ENCODE measurements around the gene TBCD. TPM values are rescaled to one million over a fixed set of nuclear protein-coding genes. Genes with fewer than 3 reads are reported as not detected.
"Not testable (repeated sequence)": the region's sequence is repeated elsewhere in the genome, so short reads cannot be mapped to it uniquely, and the experiment has no call there.

TBCD gene
- total RNA-seq, 2 donors from 2014 or later = 55.0 to 55.5 TPM

- DNase-seq (ENCODE audit: low spot score) (no peak), ATAC-seq (ENCODE audit: insufficient number of reproducible peaks, low FRiP score, low read depth) (no peak)
- no peak for TF ChIP-seq CTCF (IDR thresholded peaks at IDR 0.05)
- Histone ChIP-seq H3K27me3 (replicated peaks; ENCODE audit: insufficient read depth) (no peaks in the 10 kb centered on the region), H3K9me3 (no peaks in the 10 kb centered on the region), H3K36me3 (no peaks in the 10 kb centered on the region), H3K4me3 (no peak overlapping the region), H3K4me1 (ENCODE audit: control insufficient read depth in 1 of 2, low read depth in 2 of 2) (no peaks in the 10 kb centered on the region), H3K27ac (no peak overlapping the region)
Measured at GRCh38 chr17:82984751-82985427, 233.0 kb downstream of the TBCD start.

GRCh38 chr17:82985428-82985805 lies 233.6 kb downstream of the TBCD start:
- Histone ChIP-seq H3K4me3 (no peak overlapping the region), H3K9me3 (no peaks in the 10 kb centered on the region), H3K4me1 (ENCODE audit: control insufficient read depth in 1 of 2, low read depth in 2 of 2) (no peaks in the 10 kb centered on the region), H3K27me3 (replicated peaks; ENCODE audit: insufficient read depth) (no peaks in the 10 kb centered on the region), H3K36me3 (no peaks in the 10 kb centered on the region), H3K27ac (no peak overlapping the region)
- ATAC-seq (ENCODE audit: insufficient number of reproducible peaks, low FRiP score, low read depth) = no peak
- TF ChIP-seq CTCF (IDR thresholded peaks at IDR 0.05) = no peak
- DNase-seq (ENCODE audit: low spot score) = no peak

- no peak overlapping the region for H3K27ac ChIP-seq
- DNase-seq (ENCODE audit: low spot score) (no peak), ATAC-seq (ENCODE audit: insufficient number of reproducible peaks, low FRiP score, low read depth) (no peak)
- TF ChIP-seq CTCF (IDR thresholded peaks at IDR 0.05) = no peak
- no peak overlapping the region for H3K4me3 ChIP-seq
- H3K4me1 ChIP-seq (ENCODE audit: control insufficient read depth in 1 of 2, low read depth in 2 of 2) = no peaks in the 10 kb centered on the region
- H3K36me3 ChIP-seq = no peaks in the 10 kb centered on the region
- H3K27me3 ChIP-seq (replicated peaks; ENCODE audit: insufficient read depth) = no peaks in the 10 kb centered on the region
- H3K9me3 ChIP-seq = no peaks in the 10 kb centered on the region
Measured at GRCh38 chr17:82985973-82986372, 234.1 kb downstream of the TBCD start.

GRCh38 chr17:82989051-82989450 lies 237.2 kb downstream of the TBCD start:
- H3K27me3 ChIP-seq (replicated peaks; ENCODE audit: insufficient read depth); ATAC-seq (ENCODE audit: insufficient number of reproducible peaks, low FRiP score, low read depth); H3K27ac ChIP-seq; H3K9me3 ChIP-seq; H3K4me3 ChIP-seq; DNase-seq (ENCODE audit: low spot score); H3K4me1 ChIP-seq (ENCODE audit: control insufficient read depth in 1 of 2, low read depth in 2 of 2); H3K36me3 ChIP-seq: not testable (repeated sequence)

- Histone ChIP-seq H3K27ac (no peak overlapping the region), H3K4me1 (ENCODE audit: control insufficient read depth in 1 of 2, low read depth in 2 of 2) (no peaks in the 10 kb centered on the region), H3K4me3 (no peak overlapping the region), H3K27me3 (replicated peaks; ENCODE audit: insufficient read depth) (no peaks in the 10 kb centered on the region), H3K36me3 (no peaks in the 10 kb centered on the region), H3K9me3 (no peaks in the 10 kb centered on the region)
- ATAC-seq (ENCODE audit: insufficient number of reproducible peaks, low FRiP score, low read depth) = no peak
- no peak for DNase-seq (ENCODE audit: low spot score)
- no peak for TF ChIP-seq CTCF (IDR thresholded peaks at IDR 0.05)
Measured at GRCh38 chr17:82989881-82990280, 238.0 kb downstream of the TBCD start.

GRCh38 chr17:82993005-82993404 lies 241.1 kb downstream of the TBCD start:
- Histone ChIP-seq H3K9me3 (no peaks in the 10 kb centered on the region), H3K36me3 (no peaks in the 10 kb centered on the region), H3K4me1 (ENCODE audit: control insufficient read depth in 1 of 2, low read depth in 2 of 2) (no peaks in the 10 kb centered on the region), H3K4me3 (no peak overlapping the region), H3K27me3 (replicated peaks; ENCODE audit: insufficient read depth) (no peaks in the 10 kb centered on the region), H3K27ac (no peak overlapping the region)
- no peak for TF ChIP-seq CTCF (IDR thresholded peaks at IDR 0.05)
- DNase-seq (ENCODE audit: low spot score) = no peak
- ATAC-seq (ENCODE audit: insufficient number of reproducible peaks, low FRiP score, low read depth) = no peak
